HG03066 (cell line): ENCODE results near the gene LPO.

Experiments
- ATAC-seq: cut with Tn5 transposase; IDR thresholded peaks from one replicate; pipeline ENCODE4 v1.9.1; 2021; ENCODE audit warnings: low read depth; ENCODE audit not compliant: unreplicated experiment

The LPO gene

DNA sequence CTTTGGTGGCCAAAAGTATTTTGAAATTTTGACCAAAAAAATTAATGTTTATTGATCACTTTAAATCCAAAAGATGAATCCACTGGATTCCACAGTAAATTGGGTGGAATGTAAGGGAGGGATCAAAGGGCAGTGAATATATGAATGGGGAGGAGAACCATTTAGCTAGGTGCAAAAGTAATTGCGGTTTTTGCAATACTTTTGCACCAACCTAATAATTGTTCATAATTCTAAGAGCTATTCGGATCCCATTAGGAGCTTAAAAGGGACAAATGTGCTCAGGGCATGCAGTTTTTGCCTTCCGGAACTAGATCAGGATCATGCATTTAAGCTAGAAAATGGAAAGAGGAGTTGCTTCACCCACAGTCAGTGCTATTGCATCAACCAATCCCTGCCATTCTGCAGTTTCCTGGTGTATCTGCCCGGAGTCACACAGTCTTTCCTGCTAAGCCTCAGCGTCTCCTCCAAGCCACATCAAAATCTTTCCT, at the start of gene LPO:
TSS of gene LPO (plus strand) at position 438 of the 488 bp plus-strand sequence. CDS start 4,396 bp downstream, outside the sequence.
- ATAC-seq, result no peak

DNA sequence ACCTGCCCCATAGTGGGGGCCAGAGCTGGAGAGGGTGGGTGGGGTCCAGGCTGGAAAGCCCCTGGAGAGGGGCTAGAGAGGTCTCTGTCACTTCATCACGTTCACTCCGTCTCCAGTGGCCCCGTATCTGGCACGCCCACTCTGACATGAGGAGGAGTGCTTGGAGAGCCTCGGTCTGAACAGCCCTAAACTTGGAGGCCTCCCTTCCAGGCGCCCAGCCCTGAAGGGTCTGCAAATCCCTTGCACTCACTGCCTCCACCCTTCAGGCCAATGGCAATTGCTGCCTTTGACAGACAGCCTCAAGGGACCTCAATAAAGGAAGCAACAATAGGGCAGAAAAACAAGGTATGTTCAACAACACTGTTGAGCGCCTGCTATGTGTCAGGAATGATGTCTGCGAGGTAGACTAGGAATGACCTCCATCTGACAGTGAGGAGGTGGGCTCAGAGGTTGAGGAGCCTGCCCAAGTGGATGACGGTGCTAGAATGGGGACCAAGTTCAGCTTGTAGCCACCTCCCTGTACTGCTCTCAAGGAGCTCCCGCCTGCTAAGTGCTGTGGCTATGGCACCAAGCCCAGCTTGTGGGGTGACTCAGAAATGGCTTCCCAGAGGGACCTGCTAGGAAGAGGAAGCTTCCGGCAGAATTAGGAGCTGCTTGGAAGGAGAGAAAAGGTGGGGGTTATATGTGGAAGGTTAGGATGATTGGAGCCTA, 48.8 kb upstream of the LPO start:
- no peak for ATAC-seq

DNA sequence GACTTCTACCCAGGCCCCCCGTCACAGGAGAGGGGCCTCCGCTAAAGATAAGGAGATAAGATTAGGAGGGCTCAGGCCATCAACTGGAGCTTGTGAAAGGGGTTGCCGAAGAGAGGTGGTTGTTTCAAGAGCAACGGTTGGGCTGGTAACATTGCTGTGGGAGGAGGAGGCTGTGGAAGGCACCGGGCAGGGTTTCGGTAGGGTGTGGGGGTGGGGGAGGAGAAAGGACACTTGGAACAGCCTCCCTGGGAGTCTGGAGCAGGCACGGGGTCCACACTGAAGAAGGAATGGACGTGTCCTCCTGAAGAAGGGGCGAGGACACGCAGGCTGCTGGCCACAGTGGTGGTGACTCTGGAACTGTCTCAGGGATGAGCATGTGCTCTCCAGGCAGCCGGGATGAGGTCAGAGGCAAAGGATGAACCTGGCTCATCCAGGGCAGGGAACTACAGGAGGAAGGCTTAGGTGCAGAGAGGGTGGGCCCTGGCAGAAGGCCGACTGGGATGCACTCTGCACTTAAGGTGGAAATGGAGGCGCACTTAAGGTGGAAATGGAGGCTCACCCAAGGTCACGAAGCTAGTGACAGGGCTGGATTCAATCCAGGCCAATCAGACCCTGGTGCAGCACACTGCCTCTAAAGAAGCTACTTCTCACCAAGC, 47.0 kb upstream of the LPO start:
- ATAC-seq, result no peak

DNA sequence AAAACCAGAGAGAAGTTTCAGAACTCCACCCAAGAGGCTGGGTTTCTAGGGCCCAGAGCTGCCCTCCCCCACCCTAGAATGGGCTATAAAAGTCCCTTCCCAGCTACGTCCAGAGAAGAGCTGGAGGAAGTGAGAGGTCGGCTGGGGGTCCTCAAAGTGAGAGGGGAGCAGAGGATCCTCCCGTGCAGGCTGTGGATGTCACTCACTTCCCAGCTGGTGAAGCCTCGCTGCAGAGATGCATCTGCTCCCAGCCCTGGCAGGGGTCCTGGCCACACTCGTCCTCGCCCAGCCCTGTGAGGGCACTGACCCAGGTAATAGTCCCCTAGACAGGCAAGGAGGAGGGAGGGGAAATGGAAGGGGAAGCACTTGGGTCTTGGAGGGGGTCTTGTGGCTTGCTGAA, 45.8 kb upstream of the LPO start, which contains the start of gene EPX:
TSS of gene EPX (plus strand) at position 115 of the 400 bp plus-strand sequence. CDS start at position 236, 121 bp downstream.
- no peak for ATAC-seq

DNA sequence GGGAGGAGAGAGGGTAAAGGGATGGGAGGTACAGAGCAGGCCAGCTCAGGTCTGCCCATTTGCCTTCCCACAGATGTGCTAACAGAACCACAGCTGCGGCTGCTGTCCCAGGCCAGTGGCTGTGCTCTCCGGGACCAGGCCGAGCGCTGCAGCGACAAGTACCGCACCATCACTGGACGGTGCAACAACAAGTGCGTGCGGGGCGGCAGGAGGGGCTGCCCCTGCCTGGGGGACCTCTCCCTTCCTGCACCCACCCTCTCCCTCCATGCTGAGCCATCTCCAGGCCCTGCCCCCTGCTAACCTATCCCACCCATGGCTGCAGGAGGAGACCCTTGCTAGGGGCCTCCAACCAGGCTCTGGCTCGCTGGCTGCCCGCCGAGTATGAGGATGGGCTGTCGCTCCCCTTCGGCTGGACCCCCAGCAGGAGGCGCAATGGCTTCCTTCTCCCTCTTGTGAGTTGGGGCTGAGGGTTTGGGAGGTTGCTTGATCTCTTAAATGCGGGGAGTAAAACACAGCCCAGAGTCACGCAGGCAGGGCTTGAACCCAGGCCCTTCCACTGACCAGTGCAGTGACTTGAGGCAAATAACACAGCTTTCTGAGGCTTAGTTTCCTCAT, 44.6 kb upstream of the LPO start:
- ATAC-seq, result no peak

DNA sequence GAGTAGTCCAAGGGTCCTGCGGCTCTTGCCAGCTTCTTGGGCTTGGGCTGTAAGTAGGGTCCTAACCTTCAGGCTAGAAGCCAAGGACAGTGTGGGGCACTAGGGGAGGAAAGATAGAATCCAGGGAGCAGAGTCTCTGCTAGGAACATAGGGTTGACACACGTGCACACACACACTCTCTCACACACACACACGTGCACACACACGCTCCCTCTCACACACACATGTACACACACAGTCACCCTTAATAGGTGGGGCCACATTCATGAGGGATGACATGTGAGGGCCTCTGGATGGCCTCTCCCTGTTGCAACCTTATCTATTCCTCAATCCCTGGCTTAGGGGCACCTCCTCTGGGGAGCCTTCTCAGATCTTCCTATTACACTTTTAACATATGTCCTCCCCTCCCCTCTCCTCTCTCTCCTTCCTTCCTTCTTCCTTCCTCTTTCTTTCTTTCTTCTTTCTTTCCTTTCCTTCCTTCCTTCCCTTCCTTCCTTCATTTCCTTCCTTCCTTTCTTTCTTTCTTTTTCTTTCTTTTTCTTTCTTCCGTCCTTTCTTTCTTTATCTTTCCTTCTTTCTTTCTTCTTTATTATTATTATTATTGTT, 42.8 kb upstream of the LPO start:
- no peak for ATAC-seq

DNA sequence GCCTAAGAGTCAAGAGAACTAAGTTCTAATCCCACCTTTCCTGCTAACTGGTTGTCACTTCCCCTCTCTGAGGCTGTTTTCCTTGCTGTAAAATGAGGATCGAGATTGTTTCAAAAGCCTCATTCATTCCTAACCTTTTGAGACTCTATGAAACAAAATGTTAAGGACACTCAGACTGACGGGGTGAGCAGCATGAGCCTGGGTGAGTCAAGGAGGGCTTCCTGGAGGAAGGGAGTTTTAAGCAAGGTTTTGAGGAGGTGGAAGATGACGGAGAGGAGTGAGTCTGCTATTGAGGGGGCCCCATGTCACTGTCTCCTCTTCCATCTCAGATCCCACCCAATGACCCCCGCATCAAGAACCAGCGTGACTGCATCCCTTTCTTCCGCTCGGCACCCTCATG, 41.8 kb upstream of the LPO start:
- no peak for ATAC-seq

DNA sequence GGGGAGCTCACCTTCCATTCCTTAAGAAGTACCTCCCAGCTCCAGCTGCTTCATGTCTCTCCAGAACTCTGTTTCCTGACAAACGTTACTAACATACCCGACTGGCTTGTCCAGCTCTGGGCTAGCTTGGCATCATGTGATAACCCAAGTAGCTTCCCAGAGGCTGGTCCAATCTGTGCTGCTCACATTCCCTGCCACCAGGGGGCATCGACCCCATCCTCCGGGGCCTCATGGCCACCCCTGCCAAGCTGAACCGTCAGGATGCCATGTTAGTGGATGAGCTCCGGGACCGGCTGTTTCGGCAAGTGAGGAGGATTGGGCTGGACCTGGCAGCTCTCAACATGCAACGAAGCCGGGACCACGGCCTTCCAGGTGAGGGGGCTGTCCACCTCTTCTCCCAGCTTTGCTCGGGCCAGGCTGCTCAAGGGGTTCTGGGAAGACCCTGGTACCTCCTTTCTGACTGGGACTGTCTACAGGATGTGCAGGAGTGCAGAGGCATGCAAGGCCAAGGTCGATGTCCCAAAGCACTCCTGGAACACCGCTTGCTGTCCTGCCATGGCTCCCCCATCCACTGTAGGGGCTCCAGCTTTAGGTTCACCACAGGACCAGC, 38.3 kb upstream of the LPO start:
- ATAC-seq, result no peak

DNA sequence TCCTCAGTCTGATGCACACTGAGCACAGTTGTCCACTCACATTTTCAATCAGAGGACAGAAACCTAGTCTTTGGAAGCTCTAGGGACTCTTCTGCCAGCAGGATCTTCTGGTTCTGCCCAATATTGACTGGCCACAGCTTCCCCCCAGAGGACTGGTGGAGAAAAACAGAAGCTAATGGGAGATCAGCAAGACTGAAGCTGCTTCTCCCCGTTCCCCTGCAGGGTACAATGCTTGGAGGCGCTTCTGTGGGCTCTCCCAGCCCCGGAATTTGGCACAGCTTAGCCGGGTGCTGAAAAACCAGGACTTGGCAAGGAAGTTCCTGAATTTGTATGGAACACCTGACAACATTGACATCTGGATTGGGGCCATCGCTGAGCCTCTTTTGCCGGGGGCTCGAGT, 35.5 kb upstream of the LPO start:
- no peak for ATAC-seq

DNA sequence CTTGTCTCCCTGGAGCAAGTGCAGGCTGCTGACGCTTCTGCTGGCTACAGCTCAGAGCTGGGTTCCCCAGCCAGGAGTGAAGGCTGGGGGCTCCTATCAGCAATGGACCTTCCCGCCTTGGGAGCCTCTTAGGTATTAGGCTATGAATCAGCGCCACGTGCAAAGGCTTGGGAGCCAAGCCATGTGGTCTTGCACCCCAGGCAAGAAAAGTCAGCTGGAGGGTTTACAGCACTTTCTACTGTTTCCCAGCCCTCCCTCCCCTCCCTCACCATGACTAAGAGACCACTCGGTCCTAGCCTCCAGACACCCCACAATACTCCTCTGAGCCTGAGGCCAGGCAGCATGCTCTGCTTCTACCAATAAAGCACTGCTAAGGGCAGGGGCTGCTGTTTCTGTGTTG, 33.6 kb upstream of the LPO start:
- no peak for ATAC-seq

DNA sequence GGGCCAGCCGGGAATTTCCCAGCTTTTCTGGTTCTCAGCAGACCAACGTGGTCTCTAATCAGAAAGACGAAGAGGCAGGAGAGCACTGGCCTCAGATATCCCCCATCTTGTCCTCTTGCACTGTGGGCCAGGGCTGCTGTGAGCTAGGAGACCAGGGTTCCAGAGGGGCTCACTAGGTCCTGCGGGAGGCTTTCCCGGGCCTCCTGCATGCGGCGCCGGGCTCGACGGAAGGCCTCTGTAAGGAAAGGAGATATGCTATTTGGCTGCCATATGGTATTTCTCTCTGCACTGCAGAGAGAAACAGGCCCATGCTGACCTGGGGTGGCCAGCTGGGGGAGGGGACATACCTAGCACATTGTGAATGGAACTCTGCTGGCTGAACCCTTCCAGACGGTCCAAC, 32.4 kb upstream of the LPO start:
- no peak for ATAC-seq

DNA sequence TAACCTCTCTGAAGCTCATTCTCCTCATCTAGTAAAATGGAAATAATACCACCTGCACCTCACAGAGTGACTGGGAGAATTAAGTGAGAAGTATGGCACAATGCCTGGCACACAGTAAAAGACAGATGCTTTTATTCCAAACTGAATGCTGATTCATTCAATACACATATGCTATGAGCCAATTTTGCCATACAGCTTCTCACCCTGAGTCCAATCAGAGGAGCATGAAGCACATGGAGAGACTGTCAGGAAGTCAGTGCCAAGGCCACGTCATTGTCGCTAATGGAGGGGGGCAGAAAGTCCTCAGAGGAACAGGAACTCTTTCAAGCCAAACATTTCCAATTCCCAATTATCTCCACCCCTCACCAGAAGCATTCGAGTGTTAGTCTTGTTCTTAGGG, 30.9 kb upstream of the LPO start:
- no peak for ATAC-seq

DNA sequence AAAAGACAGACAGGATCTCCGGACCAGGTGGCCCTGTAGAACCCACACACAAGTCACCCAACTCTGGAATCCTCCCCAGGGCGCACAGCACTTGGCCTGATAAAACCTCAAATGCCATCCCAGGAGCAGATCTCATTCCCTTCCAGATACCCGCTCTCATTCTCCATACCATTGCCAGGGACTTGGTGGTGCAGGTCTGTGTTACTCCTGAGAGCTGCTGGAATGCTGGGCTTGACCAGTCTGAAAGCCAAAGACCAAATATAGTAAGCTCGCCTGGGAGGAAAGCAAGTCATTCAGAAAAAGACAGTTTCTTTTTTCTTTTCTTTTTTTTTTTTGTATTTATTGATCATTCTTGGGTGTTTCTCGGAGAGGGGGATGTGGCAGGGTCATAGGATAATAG, 30.0 kb upstream of the LPO start:
- ATAC-seq, result no peak

DNA sequence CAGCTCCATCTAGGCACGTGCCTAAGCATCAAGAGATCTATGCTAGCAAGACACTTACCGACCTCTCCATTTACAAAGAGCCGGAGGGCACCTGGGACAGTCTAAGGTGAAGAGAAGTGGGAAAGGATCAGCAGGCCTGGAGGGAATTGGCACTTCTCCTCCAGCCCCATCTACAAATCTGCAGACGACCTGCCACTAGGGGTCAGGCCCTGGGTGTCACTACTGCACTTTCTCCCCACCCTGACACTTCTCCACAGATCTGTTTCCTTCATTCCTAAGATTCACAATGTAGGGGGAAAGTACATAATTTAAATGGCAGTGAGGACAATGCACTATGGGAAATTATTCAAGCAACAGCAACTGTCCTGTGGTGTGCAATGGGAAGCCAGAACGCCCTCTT, 27.5 kb upstream of the LPO start:
- no peak for ATAC-seq

DNA sequence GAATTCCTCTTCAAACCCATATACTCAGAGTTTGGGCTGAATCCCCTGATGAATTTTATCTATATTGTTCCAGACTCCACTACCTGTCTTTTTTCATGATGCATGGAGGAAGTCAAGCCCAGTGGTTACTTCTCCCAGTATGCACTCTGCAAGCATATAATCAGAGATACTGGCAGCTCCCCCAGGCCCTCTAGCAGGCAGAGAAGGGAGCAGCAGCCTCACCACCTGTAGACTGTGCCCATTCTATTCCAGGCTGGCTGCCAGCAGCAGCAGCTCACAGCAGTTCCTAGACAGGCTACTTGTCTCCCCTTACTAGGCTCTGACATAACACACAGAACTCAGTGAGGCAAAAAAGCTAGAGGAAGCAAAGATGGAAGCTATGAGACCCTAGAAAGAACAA, 22.7 kb upstream of the LPO start:
- ATAC-seq, result no peak

DNA sequence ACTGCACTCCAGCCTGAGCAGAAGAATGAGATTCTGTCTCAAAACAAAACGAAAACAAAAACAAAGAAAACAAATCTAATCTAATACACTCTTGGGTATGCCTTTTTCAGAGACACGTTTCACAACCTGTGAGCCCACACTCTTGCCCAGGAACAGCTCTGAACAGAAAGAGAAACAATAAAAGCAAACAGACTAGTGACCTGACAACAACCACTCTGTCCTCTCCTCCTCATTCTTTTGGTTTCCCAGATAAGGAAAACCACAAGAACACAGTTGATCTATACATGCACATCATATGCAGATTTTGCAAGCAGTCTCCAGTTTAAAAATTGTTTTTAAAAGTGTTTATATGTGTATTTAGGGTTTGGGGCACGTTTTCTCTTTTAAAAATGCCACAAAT, 20.6 kb upstream of the LPO start:
- ATAC-seq, result no peak

DNA sequence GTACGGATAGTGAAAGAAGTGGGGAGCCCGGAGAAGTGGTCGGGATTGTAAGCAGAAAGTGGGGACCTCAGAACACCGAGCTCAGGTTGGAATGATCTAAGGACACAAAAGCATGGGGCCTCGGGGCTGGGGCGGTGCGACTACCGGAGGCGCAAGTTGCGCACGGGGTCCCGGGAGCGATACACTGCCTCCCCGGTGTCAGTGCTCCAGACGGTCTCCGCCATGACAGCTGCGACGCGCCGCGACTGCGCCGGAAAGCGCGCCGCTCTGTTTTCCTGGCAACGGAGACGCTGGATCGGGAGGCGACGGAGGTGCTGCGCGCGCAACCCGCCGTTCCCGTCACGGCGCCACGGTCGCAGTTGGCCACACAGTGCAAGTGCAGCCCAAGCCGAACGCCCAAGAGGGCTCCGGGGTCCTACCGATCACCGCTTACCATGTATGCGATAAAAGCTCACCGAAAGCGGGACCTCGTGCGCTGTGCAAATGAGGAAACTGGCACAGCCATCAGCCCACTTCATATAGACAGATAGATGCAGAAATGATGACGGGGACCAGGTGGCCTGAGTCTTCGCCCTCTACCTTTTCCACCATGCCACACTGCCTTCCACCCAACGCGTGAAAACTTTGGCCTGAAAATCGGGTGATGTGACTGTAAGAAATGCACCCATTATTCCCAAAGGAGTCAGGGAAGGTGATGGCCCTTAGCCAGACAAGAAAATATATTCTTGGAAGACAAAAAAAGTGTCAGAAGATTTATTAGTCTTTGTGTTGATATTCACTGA, 19.2 kb upstream of the LPO start, which contains the start of gene MKS1:
TSS of gene MKS1 (minus strand) at position 249 of the 782 bp plus-strand sequence. CDS start at position 224, 25 bp downstream.
- ATAC-seq, result peak; percentile 93

DNA sequence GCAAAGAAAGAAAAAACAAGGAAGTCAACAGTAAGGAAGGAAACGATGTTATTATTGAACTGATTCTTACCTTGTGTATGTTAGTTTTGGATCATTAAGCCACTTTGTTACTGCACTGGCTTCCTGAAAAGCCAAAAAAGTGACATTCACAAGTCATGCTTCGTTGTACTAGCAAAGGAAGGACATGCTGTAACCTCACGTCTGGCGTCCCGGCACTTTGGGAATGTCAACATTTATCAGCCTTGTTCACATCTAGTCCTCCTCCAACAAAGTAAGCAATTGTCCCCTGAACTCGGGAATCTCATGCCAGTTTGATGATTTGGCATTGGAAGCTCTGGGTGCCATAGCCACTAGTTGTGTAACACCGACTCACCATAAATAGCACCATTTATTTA, 18.6 kb upstream of the LPO start:
- no peak for ATAC-seq

DNA sequence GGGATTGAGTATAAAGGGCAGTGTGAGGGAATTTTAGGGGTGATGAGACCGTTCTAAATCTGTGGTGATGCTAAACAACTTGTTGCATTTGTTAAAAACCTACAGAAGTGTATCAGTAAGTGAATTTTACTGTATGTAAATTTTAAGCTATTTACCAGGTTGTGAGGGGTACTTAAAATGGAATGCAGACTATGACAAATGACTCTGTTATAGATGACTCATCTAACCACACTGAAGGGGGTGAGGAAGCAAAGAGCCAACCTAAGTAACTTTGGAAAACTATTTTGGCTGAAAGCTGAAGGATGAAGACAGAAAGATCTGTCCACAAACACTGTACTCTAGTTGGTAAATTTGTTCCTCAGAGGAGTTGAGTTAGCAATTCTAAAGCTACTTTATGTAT, 14.1 kb upstream of the LPO start:
- ATAC-seq, result no peak

DNA sequence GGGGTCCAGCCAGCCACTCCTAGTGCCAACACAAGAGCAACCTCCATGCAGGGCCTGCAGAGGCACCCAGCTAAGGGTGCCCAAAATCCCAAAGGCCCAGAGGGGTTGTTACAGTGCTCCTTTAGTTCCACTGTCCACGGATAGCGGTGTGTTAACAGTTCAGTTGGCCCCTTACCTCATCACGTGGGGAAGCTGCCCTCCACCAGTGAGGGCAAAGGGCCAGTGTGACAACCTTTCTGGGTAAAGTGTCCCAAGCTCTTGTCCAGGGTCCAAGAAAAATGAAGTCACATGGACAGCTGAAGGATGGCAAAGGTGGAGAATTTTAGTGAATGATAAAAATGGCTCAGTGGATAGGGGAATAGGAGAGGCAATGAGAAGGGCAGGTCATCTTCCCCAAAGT, 10.7 kb upstream of the LPO start:
- ATAC-seq, result no peak
